AG10803 (cell line): ENCODE results near the gene NKAIN4.

Experiments used
- DNase-seq: peaks from one replicate; pipeline ENCODE4 v3.0.0; 2010; ENCODE audit warnings: low read depth
- H3K4me3 ChIP-seq: 2 replicates; pipeline ENCODE4 v1.5.1; 2011; ENCODE audit warnings: mild to moderate bottlenecking, low read length, control low read depth
- TF ChIP-seq, protein P1 (sequence below): conservative IDR thresholded peaks from 2 replicates; pipeline ENCODE4 v1.5.1; 2011; ENCODE audit warnings: mild to moderate bottlenecking, low read length, control low read depth, inconsistent platforms

NKAIN4 gene

DNA sequence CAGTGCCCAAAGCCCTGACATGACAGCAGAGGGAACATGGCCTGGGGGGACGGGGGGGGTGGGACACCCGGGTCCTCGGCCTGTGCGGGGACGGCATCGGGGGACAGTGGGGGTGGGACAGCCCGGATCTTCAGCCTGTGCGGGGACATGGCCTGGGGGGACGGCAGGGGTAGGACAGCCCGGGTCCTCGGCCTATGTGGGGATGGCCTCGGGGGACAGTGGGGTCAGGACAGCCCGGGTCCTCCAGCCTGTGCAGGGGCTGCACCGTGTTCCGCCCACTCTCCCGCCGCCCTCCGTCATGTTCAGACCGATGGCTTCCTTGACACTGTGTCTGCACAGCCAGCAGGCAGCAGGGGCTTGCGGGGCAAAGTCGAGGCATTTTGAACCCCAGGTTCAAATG, 11.5 kb downstream of the NKAIN4 start:
- no peak overlapping the region for H3K4me3 ChIP-seq
- TF ChIP-seq, protein P1, sequence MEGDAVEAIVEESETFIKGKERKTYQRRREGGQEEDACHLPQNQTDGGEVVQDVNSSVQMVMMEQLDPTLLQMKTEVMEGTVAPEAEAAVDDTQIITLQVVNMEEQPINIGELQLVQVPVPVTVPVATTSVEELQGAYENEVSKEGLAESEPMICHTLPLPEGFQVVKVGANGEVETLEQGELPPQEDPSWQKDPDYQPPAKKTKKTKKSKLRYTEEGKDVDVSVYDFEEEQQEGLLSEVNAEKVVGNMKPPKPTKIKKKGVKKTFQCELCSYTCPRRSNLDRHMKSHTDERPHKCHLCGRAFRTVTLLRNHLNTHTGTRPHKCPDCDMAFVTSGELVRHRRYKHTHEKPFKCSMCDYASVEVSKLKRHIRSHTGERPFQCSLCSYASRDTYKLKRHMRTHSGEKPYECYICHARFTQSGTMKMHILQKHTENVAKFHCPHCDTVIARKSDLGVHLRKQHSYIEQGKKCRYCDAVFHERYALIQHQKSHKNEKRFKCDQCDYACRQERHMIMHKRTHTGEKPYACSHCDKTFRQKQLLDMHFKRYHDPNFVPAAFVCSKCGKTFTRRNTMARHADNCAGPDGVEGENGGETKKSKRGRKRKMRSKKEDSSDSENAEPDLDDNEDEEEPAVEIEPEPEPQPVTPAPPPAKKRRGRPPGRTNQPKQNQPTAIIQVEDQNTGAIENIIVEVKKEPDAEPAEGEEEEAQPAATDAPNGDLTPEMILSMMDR = no peak
- no peak for DNase-seq

DNA sequence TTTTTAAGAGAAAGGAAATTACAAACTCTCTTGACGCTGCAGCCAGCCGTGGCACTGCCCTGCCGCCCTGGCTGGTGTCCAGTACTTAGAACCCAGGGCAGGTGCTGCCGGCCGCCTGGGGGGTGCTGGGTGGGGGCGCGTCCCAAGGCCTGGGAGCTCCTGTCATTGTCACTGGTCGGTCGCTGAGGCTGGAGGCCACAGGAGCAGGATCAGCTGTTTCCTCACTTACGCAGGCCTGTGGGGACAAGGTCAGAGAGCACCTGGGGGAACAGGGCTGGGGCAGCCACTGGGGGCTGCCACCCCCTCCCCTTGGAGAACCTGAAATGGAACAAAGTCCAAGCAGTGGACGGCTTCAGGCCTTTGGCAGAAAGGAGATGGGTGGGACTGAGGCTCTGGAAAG, 13.0 kb downstream of the NKAIN4 start:
- TF ChIP-seq, protein P1 = no peak
- DNase-seq = no peak
- H3K4me3 ChIP-seq = no peak overlapping the region

DNA sequence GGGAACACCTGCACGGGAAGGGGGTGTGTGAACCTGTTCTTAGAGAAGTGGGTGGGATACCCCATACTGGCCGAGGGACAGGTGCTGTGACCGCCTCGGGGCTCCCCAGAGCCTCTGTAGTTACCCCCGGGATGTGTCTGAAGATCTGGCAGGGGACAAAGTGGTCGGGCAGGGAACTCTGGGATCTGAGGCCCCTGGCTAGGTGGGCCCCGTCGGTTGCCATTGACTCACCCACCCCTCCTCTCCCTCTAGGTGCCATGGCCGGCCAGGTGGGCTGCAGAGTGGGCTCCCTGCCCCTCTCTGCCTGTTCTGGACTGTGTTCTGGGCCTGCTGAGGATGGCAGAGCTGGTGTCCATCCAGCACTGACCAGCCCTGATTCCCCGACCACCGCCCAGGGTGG, 14.3 kb downstream of the NKAIN4 start:
- H3K4me3 ChIP-seq = no peak overlapping the region
- TF ChIP-seq, protein P1 = no peak
- no peak for DNase-seq

DNA sequence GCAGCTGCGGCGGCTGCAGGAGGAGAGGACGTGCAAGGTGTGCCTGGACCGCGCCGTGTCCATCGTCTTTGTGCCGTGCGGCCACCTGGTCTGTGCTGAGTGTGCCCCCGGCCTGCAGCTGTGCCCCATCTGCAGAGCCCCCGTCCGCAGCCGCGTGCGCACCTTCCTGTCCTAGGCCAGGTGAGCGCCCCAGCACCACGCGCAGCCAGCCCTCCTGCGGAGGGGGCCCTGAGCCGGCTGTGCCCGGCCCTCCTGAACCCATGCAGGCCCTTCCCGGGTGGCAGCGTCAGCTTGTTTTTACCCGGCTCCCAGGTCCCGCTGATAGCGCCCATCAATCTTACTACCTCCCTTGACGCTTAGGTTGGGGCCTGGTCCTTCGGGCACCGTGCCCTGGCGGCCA, 14.8 kb downstream of the NKAIN4 start:
- DNase-seq = no peak
- TF ChIP-seq, protein P1 = no peak
- no peak overlapping the region for H3K4me3 ChIP-seq

DNA sequence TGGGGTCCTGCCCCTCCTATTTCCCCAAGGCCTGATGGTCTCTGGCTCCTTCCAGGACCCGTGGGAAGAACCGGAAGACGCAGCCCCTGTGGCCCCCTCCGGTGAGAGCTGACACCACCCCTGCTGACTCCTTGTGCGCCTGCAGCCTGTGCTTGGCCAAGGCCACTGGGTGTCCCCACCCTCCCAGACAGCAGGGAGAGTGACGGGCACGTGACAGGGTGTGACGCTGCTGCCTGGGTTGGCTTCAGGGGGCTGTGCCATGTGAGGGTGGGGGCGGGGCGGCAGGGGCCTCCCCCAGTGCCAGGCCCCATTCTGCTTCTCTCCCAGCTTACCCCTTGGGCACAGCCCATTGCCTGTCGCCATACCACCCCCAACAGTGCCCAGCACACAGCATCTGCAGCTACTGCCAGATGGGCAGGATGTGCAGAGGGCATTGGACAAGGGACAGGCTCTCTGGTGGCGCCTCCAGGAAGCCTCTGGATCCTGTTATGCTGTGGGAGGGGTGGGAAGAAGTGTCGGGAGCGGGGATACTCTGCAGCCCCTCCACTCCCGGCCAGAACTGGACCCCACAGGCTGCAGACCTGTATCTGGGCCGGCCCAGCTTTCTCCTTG, 15.6 kb downstream of the NKAIN4 start:
- H3K4me3 ChIP-seq = no peak overlapping the region
- DNase-seq = no peak
- TF ChIP-seq, protein P1 = no peak

DNA sequence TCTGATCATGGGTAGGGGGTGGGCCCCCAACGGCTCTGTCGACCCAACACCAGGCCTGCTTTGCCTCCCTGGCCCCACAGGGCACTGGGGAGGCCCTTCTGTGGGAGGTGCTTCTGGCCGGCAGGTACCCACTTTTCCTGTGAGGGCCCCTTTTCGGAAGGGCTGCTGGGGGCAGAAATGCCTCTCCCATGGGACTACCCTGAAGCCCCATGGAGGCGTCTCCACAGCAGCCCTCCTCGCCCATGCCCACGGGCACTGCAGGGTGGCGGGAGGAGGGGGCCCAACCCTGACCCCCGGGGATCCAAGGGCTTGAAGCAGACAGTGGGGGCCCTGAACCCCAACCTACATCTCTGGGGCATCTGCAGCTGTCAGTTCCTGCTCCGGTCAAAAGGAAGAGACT, 16.2 kb downstream of the NKAIN4 start:
- H3K4me3 ChIP-seq = no peak overlapping the region

More for the DNA sequence above, 16.2 kb downstream of the NKAIN4 start:
- no peak for DNase-seq
- TF ChIP-seq, protein P1 = no peak
